Kidney (tissue), 14 donors: ENCODE data around the gene ULK4. TPM values are rescaled to one million over a fixed set of nuclear protein-coding genes. Genes with fewer than 3 reads are reported as not detected.
"Not testable (repeated sequence)": the region's sequence is repeated elsewhere in the genome, so short reads cannot be mapped to it uniquely, and the experiment has no call there.

Experiments
- DNase-seq, 5 donors: peaks; one replicate each; pipeline ENCODE4 v3.0.0-alpha.2; 2013 to 2020
- FAIRE-seq: peaks from 2 replicates; lab custom pipeline; 2012; peaks lifted over from hg19 to GRCh38; lab: Jason Lieb, UNC
- H3K27ac ChIP-seq, 2 donors: one replicate each; pipeline ENCODE4 v1.7.0; 2013; ENCODE audit warnings: low read depth in 2 of 2, low read length in 2 of 2, inconsistent platforms in 1 of 2
- H3K27me3 ChIP-seq: one replicate; pipeline ENCODE4 v1.7.1; 2013; ENCODE audit warnings: low read length, inconsistent platforms; ENCODE audit not compliant: control insufficient read depth, insufficient read depth
- H3K36me3 ChIP-seq, 3 donors: one replicate each; pipeline versions ENCODE4 v1.7.0 to v1.7.1; 2013; ENCODE audit warnings: low read length in 3 of 3, control low read depth in 1 of 3, inconsistent platforms in 1 of 3; ENCODE audit not compliant: insufficient read depth in 3 of 3, control insufficient read depth in 2 of 3
- H3K4me1 ChIP-seq, 3 donors: one replicate each; pipeline versions ENCODE4 v1.7.0 to v1.7.1; 2013; ENCODE audit warnings: low read length in 3 of 3, inconsistent platforms in 1 of 3, low read depth in 1 of 3; ENCODE audit not compliant: control insufficient read depth in 2 of 3, insufficient read depth in 2 of 3
- H3K4me3 ChIP-seq, 3 donors: one replicate each; pipeline versions ENCODE4 v1.7.0 to v1.8.1; 2013; ENCODE audit warnings: low read length in 3 of 3, control low read depth in 1 of 3, inconsistent platforms in 1 of 3
- H3K9ac ChIP-seq, 3 donors: one replicate each; pipeline versions ENCODE4 v1.7.0 to v1.7.1; 2013; ENCODE audit warnings: low read length in 3 of 3, control low read depth in 1 of 3, inconsistent platforms in 1 of 3
- H3K9me3 ChIP-seq, 3 donors: one replicate each; pipeline versions ENCODE4 v1.7.0 to v1.7.1; 2013; ENCODE audit warnings: low read length in 3 of 3, control low read depth in 1 of 3, inconsistent platforms in 1 of 3; ENCODE audit not compliant: control insufficient read depth in 2 of 3, insufficient read depth in 1 of 3
- intact Hi-C: fragments of 100-400 bp; cut with DNase I; formaldehyde crosslinking; loops from one replicate; pipeline ENCODE4 v1.11.1; 2022
- polyA plus RNA-seq: library from polyadenylated mRNA; stranded (reverse); fragments of 350-450 nt; fragmentation: Illumina TruSeq; extraction: RNeasy Lipid Tissue Mini Kit (QIAGEN cat#74804); gene quantifications from one replicate; pipeline ENCODE4 v1.2.3, GENCODE V29; 2014; ENCODE audit warnings: low read depth, low replicate concordance; ENCODE audit not compliant: insufficient read depth
- total RNA-seq: library from RNA; stranded (reverse); fragmentation: NEBNext Ultra II Directional; extraction: Animal tissue kit (Norgen Biotek cat#: 25700); gene quantifications from one replicate; pipeline ENCODE4 v1.2.1, GENCODE V29; 2021
- TF ChIP-seq, protein P1 (sequence below): IDR thresholded peaks from 3 replicates; pipeline ENCODE4 v1.5.1; 2012; ENCODE audit warnings: mild to moderate bottlenecking, moderate library complexity, borderline replicate concordance; ENCODE audit not compliant: insufficient read depth; ENCODE audit errors: extremely low read depth
- donor health status: control.
- donor health status: control.
- donor health status: control.
- donor health status: control.
- donor health status: control.
- donor health status: DM: yes; HTN: yes; CAD: no.
- donor health status: Normal renal cell carcinoma (clear cell type).

The ULK4 gene
- total and polyA plus RNA-seq, 2 donors from 2014 or later = 4.6 to 20.5 TPM

DNA sequence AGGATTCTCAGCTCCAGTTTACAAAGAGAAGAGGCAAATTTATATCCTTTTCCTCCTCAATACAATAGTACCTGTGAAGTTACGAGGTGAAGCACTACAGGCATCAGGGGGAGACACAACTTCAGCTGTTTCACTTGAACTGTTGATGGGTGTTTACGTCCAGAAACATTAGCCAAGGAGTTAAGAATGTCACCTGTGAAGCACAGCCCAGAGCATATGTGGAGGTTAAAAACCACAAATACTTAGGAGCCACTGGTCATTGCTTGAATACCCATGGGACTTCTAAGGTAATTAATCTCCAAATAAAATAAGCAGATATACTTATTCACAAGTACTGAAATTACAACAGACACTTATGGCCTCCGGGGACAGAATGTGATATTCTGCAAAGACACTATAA is 246.5 kb downstream of the ULK4 start:
- intact Hi-C loops = no loop called here
- TF ChIP-seq, protein P1, sequence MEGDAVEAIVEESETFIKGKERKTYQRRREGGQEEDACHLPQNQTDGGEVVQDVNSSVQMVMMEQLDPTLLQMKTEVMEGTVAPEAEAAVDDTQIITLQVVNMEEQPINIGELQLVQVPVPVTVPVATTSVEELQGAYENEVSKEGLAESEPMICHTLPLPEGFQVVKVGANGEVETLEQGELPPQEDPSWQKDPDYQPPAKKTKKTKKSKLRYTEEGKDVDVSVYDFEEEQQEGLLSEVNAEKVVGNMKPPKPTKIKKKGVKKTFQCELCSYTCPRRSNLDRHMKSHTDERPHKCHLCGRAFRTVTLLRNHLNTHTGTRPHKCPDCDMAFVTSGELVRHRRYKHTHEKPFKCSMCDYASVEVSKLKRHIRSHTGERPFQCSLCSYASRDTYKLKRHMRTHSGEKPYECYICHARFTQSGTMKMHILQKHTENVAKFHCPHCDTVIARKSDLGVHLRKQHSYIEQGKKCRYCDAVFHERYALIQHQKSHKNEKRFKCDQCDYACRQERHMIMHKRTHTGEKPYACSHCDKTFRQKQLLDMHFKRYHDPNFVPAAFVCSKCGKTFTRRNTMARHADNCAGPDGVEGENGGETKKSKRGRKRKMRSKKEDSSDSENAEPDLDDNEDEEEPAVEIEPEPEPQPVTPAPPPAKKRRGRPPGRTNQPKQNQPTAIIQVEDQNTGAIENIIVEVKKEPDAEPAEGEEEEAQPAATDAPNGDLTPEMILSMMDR = no peak
- Histone ChIP-seq H3K36me3 (no peaks in the 10 kb centered on the region), H3K4me1 (peaks cover 0 to 2% (median 0%) of the 10 kb centered on the region in 3 donors), H3K4me3 (no peak overlapping the region), H3K9ac (no peak overlapping the region), H3K27ac (no peak overlapping the region), H3K27me3 (no peaks in the 10 kb centered on the region), H3K9me3 (no peaks in the 10 kb centered on the region)
- peak in 2 of 5 donors; percentile 7 to 28 for DNase-seq
- no peak for FAIRE-seq

DNA sequence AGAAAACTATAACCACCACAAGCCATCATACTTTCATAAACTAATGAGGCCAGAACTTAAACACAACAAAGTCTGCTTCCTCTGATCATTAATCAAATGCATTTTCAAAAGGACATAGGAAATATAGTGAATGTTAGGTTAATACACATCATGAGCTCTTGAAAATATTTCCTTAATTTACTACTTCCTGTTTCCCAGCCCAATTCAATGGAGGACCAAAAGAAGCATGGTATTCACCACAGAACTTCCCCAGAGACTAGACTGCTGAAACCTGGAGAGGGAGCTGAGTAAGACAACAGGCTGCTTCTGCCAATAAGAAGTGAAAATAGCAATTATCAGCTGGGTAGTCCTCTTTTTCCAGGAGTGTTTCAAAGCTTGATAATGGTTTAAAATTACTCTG is 250.3 kb downstream of the ULK4 start:
- Histone ChIP-seq H3K9ac (no peak overlapping the region), H3K9me3 (no peaks in the 10 kb centered on the region), H3K36me3 (no peaks in the 10 kb centered on the region), H3K4me1 (peaks cover 0 to 2% (median 0%) of the 10 kb centered on the region in 3 donors), H3K4me3 (no peak overlapping the region), H3K27ac (no peak overlapping the region), H3K27me3 (no peaks in the 10 kb centered on the region)
- DNase-seq (peak in 2 of 5 donors; percentile 42 to 76), FAIRE-seq (no peak)
- TF ChIP-seq, protein P1 = no peak
- intact Hi-C loops = no loop called here

DNA sequence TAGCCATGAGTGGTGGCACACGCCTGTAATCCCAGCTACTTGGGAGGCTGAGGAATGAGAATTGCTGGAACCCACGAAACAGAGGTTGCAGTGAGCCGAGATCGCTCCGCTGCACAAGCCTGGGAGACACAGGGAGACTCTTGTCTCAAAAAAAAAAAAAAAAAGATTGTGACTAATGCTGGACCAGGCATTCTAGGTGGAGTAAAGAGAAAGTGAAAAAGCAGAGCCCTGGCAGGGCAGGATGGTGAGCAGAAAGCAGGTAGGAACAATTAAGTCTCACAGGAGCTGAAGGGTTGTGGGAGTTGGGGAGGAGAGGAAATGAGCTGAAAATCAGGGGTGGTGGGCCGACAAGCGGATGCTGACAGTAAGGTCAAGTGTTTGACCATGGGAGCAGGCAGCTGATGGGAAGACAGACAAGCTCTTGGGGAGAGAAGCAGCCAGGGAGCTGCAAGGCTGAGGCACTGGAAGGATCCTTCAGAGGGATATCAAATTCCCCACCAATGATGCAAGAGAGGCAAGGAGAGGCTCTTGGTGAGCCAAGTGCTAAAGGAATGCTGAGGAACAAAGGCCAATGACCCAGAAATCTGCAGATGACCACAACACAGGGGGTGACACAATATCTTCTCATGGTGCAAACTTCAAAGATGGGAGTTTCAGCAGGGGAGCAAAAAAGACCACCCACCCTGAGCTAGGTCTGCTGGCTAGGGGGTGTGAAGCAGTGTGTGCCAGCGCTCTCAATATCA is 251.1 kb downstream of the ULK4 start:
- no peaks in the 10 kb centered on the region for H3K36me3 ChIP-seq
- FAIRE-seq (no peak), DNase-seq (peak in 3 of 5 donors; percentile 20 to 29 (median 26))

DNA sequence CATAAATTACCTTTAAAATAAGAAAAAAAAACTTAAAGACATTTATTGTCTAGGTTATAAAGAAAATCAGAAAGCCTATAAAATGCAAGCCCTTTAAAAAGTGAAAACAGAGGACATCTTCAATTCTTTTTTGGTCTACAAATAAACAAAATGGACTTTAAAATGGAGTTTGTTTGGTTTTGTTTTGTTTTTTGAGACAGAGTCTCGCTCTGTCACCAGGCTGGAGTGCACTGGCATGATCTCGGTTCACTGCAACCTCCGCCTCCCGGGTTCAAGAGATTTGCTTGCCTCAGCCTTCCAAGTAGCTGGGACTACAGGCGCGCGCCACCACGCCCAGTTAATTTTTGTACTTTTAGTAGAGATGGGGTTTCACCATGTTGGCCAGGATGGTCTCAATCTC is 252.7 kb downstream of the ULK4 start:
- H3K4me1 ChIP-seq, intact Hi-C loops, DNase-seq, H3K9me3 ChIP-seq, H3K4me3 ChIP-seq, FAIRE-seq, H3K36me3 ChIP-seq, H3K27me3 ChIP-seq, H3K9ac ChIP-seq, H3K27ac ChIP-seq: not testable (repeated sequence)

More for the DNA sequence above, 251.1 kb downstream of the ULK4 start:
- Histone ChIP-seq H3K27me3 (no peaks in the 10 kb centered on the region), H3K4me3 (no peak overlapping the region), H3K27ac (no peak overlapping the region), H3K4me1 (peaks cover 0 to 2% (median 0%) of the 10 kb centered on the region in 3 donors), H3K9ac (no peak overlapping the region), H3K9me3 (no peaks in the 10 kb centered on the region)
- intact Hi-C loops = no loop called here
- TF ChIP-seq, protein P1 = no peak
